K562 (cell line): Measurements from ENCODE around the gene POR. TPM values are rescaled to one million over a fixed set of nuclear protein-coding genes. Genes with fewer than 3 reads are reported as not detected.

Experiments
- ARHGAP35 ChIP-seq: fragments of 450-650 bp; IDR thresholded peaks from 2 replicates; pipeline ENCODE4 v1.6.1; 2018; ENCODE audit not compliant: partially characterized antibody
- CC2D1A ChIP-seq: fragments of 450-650 bp; IDR thresholded peaks from 2 replicates; pipeline ENCODE4 v1.6.1; 2017; ENCODE audit warnings: mild to moderate bottlenecking
- CEBPG ChIP-seq, 3 experiments: fragments of 200-800 bp in 1 of 3; sonication (Bioruptor generic) in 1 of 3; sonication (generic) in 1 of 3; formaldehyde crosslinking in 1 of 3; IDR thresholded peaks in 2 of 3; conservative IDR thresholded peaks in 1 of 3; 2 replicates each; pipeline versions ENCODE4 v1.6.1 to v1.8.0; 2016 to 2022; ENCODE audit warnings: missing compliant biosample characterization in 2 of 3, missing genetic modification characterization in 2 of 3, mild to moderate bottlenecking in 1 of 3, missing genetic modification reagents in 1 of 3
- EHMT2 ChIP-seq: fragments of 450-650 bp; IDR thresholded peaks from 2 replicates; pipeline ENCODE4 v1.6.1; 2018; ENCODE audit warnings: antibody characterized with exemption
- FIP1L1 ChIP-seq: fragments of 200-400 bp; formaldehyde crosslinking; IDR thresholded peaks from 2 replicates; pipeline ENCODE4 v1.6.1; 2018; ENCODE audit warnings: mild to moderate bottlenecking, low read depth, low read length; ENCODE audit not compliant: poor library complexity, severe bottlenecking
- GATA2 ChIP-seq: sonication (generic); formaldehyde crosslinking; IDR thresholded peaks from 2 replicates; pipeline ENCODE4 v1.4.0; 2020; ENCODE audit warnings: mild to moderate bottlenecking, missing genetic modification reagents
- GATAD2A ChIP-seq: fragments of 450-650 bp; IDR thresholded peaks from 2 replicates; pipeline ENCODE4 v1.6.1; 2017
- IRF2 ChIP-seq: sonication (generic); formaldehyde crosslinking; IDR thresholded peaks from 2 replicates; pipeline ENCODE4 v1.8.1; 2022; ENCODE audit warnings: mild to moderate bottlenecking, missing genetic modification reagents
- LARP7 ChIP-seq: fragments of 450-650 bp; IDR thresholded peaks from 2 replicates; pipeline ENCODE4 v1.6.1; 2016
- MCM3 ChIP-seq: fragments of 450-650 bp; IDR thresholded peaks from 2 replicates; pipeline ENCODE4 v1.6.1; 2016
- POLR3A ChIP-seq: IDR thresholded peaks from 2 replicates; pipeline ENCODE4 v1.6.1; 2011; ENCODE audit warnings: borderline replicate concordance, mild to moderate bottlenecking, moderate library complexity; ENCODE audit not compliant: insufficient read length, insufficient read depth; ENCODE audit errors: extremely low read depth
- RBFOX2 ChIP-seq: fragments of 200-400 bp; formaldehyde crosslinking; IDR thresholded peaks from 2 replicates; pipeline ENCODE4 v1.6.1; 2017; ENCODE audit warnings: low read depth, mild to moderate bottlenecking, low read length, moderate library complexity
- SMARCA4 ChIP-seq: fragments of 450-650 bp; IDR thresholded peaks from 2 replicates; pipeline ENCODE4 v1.6.1; 2016
- SMARCA5 ChIP-seq: fragments of 450-650 bp; IDR thresholded peaks from 2 replicates; pipeline ENCODE4 v1.6.1; 2016
- SNIP1 ChIP-seq: fragments of 450-650 bp; IDR thresholded peaks from 2 replicates; pipeline ENCODE4 v1.7.1; 2017; ENCODE audit warnings: low read depth, mild to moderate bottlenecking
- TRIM24 ChIP-seq, 2 experiments: fragments of 450-650 bp; IDR thresholded peaks; 2 replicates each; pipeline ENCODE4 v1.6.1; 2016
- polyA plus RNA-seq, 8 experiments: library from polyadenylated mRNA; depleted of rRNA in 4 of 8; stranded (reverse) in 5 of 8; unstranded in 3 of 8; fragments of >200 nt; fragmentation: Nextera tagmentation in 2 of 8; fragmentation: Illumina TruSeq in 1 of 8; extraction: Ambion mirVana in 2 of 8; extraction: Trizol in 1 of 8; gene quantifications; 2 replicates each; pipeline versions ENCODE4 v1.2.1 to v1.2.3, GENCODE V29; 2011 to 2014; ENCODE audit warnings: inconsistent platforms in 1 of 8, missing spikeins in 1 of 8
- total RNA-seq, 7 experiments: library from RNA; depleted of rRNA in 6 of 7; stranded (reverse); fragments of >200 nt in 6 of 7; fragmentation: Illumina TruSeq in 2 of 7; extraction: Trizol in 2 of 7; gene quantifications; 2 replicates each; pipeline versions ENCODE4 v1.2.1 to v1.2.3, GENCODE V29; 2011 to 2021; ENCODE audit warnings: low replicate concordance in 1 of 7
- TF ChIP-seq, protein P1 (sequence below): fragments of 450-650 bp; IDR thresholded peaks from 2 replicates; pipeline ENCODE4 v1.6.1; 2016; ENCODE audit warnings: antibody characterized with exemption
- TF ChIP-seq, protein P2 (sequence below): fragments of 450-650 bp; IDR thresholded peaks from 2 replicates; pipeline ENCODE4 v1.7.0; 2016; ENCODE audit warnings: borderline replicate concordance
- TF ChIP-seq, protein P3 (sequence below), 2 experiments: fragments of 450-650 bp; IDR thresholded peaks; 2 replicates each; pipeline ENCODE4 v1.6.1; 2016
- TF ChIP-seq, protein P4 (sequence below): fragments of 450-650 bp; formaldehyde crosslinking; IDR thresholded peaks from 2 replicates; pipeline ENCODE4 v1.4.0; 2022; ENCODE audit warnings: missing genetic modification characterization

POR gene
- total and polyA plus RNA-seq, 9 of the 15 experiments (the other 6 are each of a cell fraction or from before 2014, with no cell fraction given), result 4.7 to 142 (median 40.8) TPM

DNA sequence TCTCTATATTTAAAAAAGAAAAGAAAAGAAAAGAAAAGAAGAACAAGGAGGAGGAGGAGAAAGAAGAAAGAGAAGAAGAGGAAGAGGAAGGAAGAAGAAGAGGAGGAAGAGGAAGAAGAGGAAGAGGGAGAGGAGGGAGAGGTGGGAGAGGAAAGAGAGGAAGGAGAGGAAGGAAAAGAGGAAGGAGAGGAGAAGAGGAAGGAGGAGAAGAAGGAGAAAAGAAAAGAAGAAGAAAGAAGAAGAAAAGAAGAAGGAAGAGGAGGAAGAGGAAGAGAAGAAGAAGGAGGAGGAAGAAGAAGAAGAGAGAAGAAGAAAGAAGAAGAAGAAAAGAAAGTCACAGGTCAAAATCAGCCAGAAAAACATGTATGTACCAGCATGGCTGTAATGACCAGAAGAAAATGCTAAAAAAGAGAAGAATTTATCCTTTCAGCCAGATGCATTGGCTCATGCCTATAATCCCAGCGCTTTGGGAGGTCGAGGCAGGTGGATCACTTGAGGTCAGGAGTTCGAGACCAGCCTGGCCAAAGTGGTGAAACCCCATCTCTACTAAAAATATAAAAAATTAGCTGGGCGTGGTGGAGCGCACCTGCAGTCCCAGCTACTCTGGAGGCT is 5.3 kb upstream of the POR start (continued):
- TF ChIP-seq FIP1L1, result no peak
- peak; percentile 75; the same call in 1 of the 2 replicates for TF ChIP-seq LARP7
- 0 out of 2 replicates have a peak, but pooled peaks have one; percentile 30 for TF ChIP-seq GATAD2A
- TF ChIP-seq TRIM24 (IDR thresholded peaks at IDR 0.05), result peak in 1 of 2 experiments; percentile 46; a peak in 1 of 4 replicates
- TF ChIP-seq GATA2, result no peak
- 0 out of 2 replicates have a peak, but pooled peaks have one; percentile 6 for TF ChIP-seq SNIP1
- TF ChIP-seq POLR3A, result no peak
- TF ChIP-seq RBFOX2, result no peak
- 0 out of 2 replicates have a peak, but pooled peaks have one; percentile 59 for TF ChIP-seq EHMT2
- TF ChIP-seq MCM3, result 0 out of 2 replicates have a peak, but pooled peaks have one; percentile 69
- TF ChIP-seq SMARCA5, result 0 out of 2 replicates have a peak, but pooled peaks have one; percentile 54
- no peak for TF ChIP-seq CEBPG (CRISPR knock-in tag; IDR thresholded peaks at IDR 0.05)
- no peak for TF ChIP-seq CEBPG (tag; conservative IDR thresholded peaks at IDR 0.05 in 1 of 2, IDR thresholded peaks at IDR 0.05 in 1 of 2)
- TF ChIP-seq, protein P1, sequence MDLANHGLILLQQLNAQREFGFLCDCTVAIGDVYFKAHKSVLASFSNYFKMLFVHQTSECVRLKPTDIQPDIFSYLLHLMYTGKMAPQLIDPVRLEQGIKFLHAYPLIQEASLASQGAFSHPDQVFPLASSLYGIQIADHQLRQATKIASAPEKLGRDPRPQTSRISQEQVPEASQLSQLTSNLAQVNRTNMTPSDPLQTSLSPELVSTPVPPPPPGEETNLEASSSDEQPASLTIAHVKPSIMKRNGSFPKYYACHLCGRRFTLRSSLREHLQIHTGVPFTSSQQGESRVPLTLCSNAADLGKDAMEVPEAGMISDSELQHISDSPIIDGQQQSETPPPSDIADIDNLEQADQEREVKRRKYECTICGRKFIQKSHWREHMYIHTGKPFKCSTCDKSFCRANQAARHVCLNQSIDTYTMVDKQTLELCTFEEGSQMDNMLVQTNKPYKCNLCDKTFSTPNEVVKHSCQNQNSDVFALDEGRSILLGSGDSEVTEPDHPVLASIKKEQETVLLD, result 0 out of 2 replicates have a peak, but pooled peaks have one; percentile 70
- no peak for TF ChIP-seq SMARCA4
- TF ChIP-seq, protein P2, sequence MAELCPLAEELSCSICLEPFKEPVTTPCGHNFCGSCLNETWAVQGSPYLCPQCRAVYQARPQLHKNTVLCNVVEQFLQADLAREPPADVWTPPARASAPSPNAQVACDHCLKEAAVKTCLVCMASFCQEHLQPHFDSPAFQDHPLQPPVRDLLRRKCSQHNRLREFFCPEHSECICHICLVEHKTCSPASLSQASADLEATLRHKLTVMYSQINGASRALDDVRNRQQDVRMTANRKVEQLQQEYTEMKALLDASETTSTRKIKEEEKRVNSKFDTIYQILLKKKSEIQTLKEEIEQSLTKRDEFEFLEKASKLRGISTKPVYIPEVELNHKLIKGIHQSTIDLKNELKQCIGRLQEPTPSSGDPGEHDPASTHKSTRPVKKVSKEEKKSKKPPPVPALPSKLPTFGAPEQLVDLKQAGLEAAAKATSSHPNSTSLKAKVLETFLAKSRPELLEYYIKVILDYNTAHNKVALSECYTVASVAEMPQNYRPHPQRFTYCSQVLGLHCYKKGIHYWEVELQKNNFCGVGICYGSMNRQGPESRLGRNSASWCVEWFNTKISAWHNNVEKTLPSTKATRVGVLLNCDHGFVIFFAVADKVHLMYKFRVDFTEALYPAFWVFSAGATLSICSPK, result peak; percentile 46; the same call in 1 of the 2 replicates
- TF ChIP-seq, protein P3, sequence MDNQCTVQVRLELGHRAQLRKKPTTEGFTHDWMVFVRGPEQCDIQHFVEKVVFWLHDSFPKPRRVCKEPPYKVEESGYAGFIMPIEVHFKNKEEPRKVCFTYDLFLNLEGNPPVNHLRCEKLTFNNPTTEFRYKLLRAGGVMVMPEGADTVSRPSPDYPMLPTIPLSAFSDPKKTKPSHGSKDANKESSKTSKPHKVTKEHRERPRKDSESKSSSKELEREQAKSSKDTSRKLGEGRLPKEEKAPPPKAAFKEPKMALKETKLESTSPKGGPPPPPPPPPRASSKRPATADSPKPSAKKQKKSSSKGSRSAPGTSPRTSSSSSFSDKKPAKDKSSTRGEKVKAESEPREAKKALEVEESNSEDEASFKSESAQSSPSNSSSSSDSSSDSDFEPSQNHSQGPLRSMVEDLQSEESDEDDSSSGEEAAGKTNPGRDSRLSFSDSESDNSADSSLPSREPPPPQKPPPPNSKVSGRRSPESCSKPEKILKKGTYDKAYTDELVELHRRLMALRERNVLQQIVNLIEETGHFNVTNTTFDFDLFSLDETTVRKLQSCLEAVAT (IDR thresholded peaks at IDR 0.05), result peak; percentile 57 to 74; a peak in 2 of 4 replicates
- peak; percentile 68 for TF ChIP-seq ARHGAP35
- 0 out of 2 replicates have a peak, but pooled peaks have one; percentile 23 for TF ChIP-seq CC2D1A
- TF ChIP-seq, protein P4, sequence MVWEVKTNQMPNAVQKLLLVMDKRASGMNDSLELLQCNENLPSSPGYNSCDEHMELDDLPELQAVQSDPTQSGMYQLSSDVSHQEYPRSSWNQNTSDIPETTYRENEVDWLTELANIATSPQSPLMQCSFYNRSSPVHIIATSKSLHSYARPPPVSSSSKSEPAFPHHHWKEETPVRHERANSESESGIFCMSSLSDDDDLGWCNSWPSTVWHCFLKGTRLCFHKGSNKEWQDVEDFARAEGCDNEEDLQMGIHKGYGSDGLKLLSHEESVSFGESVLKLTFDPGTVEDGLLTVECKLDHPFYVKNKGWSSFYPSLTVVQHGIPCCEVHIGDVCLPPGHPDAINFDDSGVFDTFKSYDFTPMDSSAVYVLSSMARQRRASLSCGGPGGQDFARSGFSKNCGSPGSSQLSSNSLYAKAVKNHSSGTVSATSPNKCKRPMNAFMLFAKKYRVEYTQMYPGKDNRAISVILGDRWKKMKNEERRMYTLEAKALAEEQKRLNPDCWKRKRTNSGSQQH (CRISPR knock-in tag), result peak; percentile 45; the same call in 1 of the 2 replicates
- TF ChIP-seq IRF2 (CRISPR knock-in tag), result no peak
